Activated gamma-delta T cell treated with anti-CD3 and anti-CD28 coated beads, Interleukin-2, amount 50 U/mL, for 16 hours (primary cell): Measurements from ENCODE around the gene C12orf54.
"Not testable (repeated sequence)": the region's sequence is repeated elsewhere in the genome, so short reads cannot be mapped to it uniquely, and the experiment has no call there.

Experiments used
- DNase-seq: peaks from one replicate; pipeline ENCODE4 v3.0.0-alpha.2; 2020; ENCODE audit warnings: low read depth

C12orf54 gene

GRCh38 chr12:48482198-48482597 lies at the start of gene C12orf54:
TSS of gene C12orf54 (plus strand) at chr12:48482498. CDS start at chr12:48483297, 799 bp downstream.
- DNase-seq = no peak

- not testable (repeated sequence) for DNase-seq
Observed at GRCh38 chr12:48434016-48434415, 48.3 kb upstream of the C12orf54 start.

GRCh38 chr12:48441069-48441468 lies 41.2 kb upstream of the C12orf54 start:
- DNase-seq = no peak

- DNase-seq = no peak
Observed at GRCh38 chr12:48442179-48442847, 40.0 kb upstream of the C12orf54 start.

DNA sequence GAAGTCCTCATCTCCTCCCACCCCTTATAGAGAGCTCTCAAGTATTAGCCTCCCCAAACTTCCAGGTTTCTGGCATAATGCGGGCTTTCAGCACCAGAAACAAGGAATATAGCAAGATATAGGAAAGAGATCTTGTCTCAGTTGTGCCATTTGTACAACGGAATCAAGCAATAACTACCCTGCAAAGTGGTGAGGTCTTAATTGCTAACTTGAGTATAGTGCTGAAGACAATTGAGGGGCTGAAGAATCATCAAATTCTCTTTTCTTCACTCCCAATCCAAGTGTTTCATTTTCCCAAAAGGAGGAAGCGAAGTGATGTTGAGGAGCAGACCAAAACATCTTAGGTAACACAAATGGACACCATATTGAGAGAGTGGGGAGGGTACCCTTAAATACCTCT lies 36.8 kb upstream of the C12orf54 start:
- DNase-seq = no peak

- DNase-seq = no peak
Observed at GRCh38 chr12:48446161-48446776, 36.0 kb upstream of the C12orf54 start.

DNA sequence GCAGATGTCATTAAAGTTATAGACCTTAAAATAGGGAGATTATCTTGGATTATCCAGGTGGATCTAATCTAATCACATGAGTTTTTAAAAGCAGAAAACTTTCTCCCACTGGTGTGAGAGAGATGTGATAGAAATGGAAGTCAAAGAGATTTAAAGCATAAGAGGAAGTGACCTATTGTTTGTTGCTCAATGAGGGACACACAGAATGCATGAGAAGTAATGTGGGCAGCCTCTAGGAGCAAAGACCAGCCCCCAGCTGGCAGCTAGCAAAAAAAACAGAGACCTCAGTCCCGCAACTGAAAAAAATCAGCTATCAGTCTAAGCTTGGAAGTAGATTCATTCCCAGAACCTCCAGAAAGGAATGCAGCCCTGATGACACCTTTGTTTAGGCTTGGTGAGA lies 34.5 kb upstream of the C12orf54 start:
- DNase-seq = no peak

DNA sequence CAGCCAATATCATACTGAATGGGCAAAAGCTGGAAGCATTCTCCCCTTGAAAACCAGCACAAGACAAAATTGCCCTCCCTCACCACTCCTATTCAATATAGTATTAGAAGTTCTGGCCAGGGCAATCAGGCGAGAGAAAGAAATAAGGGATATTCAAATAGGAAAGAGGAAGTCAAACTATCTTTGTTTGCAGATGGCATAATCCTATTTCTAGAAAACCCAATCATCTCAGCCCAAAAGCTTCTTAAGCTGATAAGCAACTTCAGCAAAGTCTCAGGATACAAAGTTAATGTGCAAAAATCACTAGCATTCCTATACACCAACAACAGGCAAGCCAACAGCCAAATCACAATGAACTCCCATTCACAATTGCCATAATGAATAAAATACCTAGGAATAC lies 30.9 kb upstream of the C12orf54 start:
- DNase-seq = no peak

- not testable (repeated sequence) for DNase-seq
Observed at GRCh38 chr12:48452961-48453360, 29.3 kb upstream of the C12orf54 start.

- no peak for DNase-seq
Observed at GRCh38 chr12:48454667-48455066, 27.6 kb upstream of the C12orf54 start.

- no peak for DNase-seq
Observed at GRCh38 chr12:48455116-48455515, 27.2 kb upstream of the C12orf54 start.

DNA sequence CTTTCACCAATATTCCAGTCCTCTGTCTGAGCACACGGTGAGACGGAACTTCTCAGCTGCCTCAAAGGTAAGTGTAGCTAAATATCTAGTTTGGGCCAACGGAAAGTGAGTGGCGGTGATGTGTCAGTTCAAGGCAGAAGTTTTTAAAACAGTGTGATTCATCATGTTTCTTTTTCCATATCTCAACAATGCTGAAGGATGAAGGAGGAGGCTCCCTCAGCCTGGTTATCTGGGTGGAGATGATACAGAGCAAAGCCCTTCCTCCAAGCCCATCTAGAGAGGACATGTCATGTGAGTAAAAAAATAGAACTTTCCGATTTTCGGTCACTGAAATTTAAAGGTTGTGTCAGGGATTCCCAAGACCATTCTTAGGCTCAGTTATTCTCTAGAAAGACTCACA lies 23.0 kb upstream of the C12orf54 start:
- no peak for DNase-seq

GRCh38 chr12:48469027-48469426 lies 13.3 kb upstream of the C12orf54 start:
- not testable (repeated sequence) for DNase-seq

GRCh38 chr12:48472259-48472658 lies 10.0 kb upstream of the C12orf54 start, which contains the start of gene ANP32D:
TSS of gene ANP32D (plus strand) at chr12:48472559. CDS start at chr12:48472665, 106 bp downstream.
- DNase-seq = no peak

GRCh38 chr12:48473061-48473460 lies 9.2 kb upstream of the C12orf54 start:
- DNase-seq = no peak

DNA sequence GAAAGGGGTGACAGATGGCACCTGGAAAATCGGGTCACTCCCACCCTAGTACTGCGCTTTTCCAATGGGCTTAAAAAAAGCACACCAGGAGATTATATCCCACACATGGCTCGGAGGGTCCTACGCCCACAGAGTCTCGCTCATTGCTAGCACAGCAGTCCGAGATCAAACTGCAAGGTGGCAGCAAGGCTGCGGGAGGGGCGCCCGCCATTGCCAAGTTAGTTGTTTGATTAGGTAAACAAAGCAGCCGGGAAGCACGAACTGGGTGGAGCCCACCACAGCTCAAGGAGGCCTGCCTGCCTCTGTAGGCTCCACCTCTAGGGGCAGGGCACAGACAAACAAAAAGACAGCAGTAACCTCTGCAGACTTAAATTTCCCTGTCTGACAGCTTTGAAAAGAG lies 7.8 kb upstream of the C12orf54 start:
- DNase-seq = not testable (repeated sequence)

- no peak for DNase-seq
Observed at GRCh38 chr12:48482930-48483329, 632 bp downstream of the C12orf54 start.

DNA sequence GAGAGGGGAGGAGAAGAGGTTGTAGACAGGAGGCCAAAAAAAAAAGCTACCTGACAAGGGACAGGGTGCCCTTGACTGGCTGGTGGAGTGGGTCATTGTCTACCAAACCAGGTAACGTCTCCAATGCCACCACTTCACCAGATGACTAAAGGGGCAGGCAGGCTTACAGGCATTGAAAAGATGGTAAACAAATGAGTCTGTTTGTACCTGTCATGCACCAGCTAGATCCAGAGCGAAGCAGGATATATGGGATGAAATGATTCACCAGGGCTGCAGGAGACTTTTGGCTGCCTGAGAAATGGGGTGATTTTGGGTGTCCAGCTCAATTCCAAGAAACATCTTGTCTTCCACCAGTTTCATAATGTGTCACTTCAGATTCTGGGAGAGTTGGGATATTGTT lies 4.0 kb downstream of the C12orf54 start:
- no peak for DNase-seq

DNA sequence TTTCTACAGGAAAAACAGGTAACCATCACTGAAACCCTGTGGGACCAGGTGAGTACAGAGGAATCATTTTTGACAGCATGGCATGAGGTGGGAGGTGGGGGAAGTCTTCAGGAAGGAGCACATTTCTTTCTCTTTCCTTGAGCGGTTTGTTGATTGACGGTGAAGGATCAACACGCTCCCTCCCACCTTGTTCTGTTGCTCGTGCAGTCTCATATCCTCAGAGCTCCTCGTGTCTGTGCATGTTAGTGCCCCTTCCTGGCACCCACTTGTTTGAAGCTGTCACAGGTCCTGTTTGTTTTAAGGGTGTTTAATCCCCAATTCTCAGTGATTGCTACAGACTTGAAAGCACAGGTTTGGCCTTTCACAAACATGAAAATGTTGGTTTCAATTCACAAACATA lies 4.4 kb downstream of the C12orf54 start:
- DNase-seq = no peak

DNA sequence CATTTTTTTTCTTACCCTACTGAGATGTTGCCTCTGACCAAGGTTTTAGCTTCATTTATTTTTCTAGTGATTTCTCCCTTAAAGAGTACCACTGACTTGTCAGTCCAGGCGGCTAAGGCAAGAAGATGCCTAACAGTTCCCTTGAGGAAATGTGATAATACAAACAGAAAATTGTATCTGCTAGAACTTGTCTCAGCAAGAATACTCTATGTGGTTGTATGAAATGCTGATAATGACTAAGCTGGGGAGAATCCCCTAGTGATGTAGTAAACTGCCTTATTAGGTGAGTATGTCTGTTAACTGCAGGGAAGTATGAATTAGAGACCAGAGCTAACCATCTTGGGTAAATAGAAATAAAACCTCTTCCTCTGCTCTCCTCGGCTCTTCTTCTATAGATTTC lies 6.7 kb downstream of the C12orf54 start:
- no peak for DNase-seq

DNA sequence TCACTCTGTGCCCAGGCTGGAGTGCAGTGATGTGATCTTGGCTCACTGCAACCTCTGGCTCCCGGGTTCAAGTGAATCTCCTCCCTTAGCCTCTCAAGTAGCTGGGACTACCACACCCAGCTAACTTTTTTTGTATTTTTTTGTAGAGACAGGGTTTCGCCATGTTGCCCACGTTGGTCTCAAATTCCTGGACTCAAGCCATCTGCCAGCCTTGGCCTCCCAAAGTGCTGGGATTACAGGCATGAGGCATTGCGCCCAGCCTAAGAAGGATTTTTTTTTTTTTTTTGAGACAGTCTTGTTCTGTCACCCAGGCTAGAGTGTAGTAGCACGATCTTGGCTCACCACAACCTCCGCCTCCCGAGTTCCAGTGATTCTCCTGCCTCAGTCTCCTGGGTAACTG lies 7.2 kb downstream of the C12orf54 start:
- DNase-seq = not testable (repeated sequence)

DNA sequence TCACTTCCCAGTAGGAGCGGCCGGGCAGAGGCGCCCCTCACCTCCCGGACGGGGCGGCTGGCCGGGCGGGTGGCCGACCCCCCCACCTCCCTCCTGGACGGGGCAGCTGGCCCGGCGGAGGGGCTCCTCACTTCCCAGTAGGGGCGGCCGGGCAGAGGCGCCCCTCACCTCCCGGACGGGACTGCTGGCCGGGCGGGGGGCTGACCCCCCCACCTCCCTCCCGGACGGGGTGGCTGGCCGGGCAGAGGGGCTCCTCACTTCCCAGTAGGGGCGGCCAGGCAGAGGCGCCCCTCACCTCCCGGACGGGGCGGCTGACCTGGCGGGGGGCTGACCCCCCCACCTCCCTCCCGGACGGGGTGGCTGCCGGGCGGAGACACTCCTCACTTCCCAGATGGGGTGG lies 18.0 kb downstream of the C12orf54 start:
- DNase-seq = not testable (repeated sequence)

GRCh38 chr12:48506836-48507235 lies 24.5 kb downstream of the C12orf54 start:
- not testable (repeated sequence) for DNase-seq

- DNase-seq = no peak
Observed at GRCh38 chr12:48508987-48509386, 26.7 kb downstream of the C12orf54 start.
